HG03469 (cell line): ENCODE results near the gene SPRR4.

ENCODE experiments used
- ATAC-seq: cut with Tn5 transposase; IDR thresholded peaks from one replicate; pipeline ENCODE4 v1.9.1; 2021; ENCODE audit warnings: mild to moderate bottlenecking, moderate library complexity, moderate number of reproducible peaks; ENCODE audit not compliant: unreplicated experiment

Gene SPRR4

GRCh38 chr1:152964536-152964935 is 5.9 kb upstream of the SPRR4 start:
- no peak for ATAC-seq

- no peak for ATAC-seq
These were observed 4.6 kb upstream of the SPRR4 start for GRCh38 chr1:152965853-152966252.

DNA sequence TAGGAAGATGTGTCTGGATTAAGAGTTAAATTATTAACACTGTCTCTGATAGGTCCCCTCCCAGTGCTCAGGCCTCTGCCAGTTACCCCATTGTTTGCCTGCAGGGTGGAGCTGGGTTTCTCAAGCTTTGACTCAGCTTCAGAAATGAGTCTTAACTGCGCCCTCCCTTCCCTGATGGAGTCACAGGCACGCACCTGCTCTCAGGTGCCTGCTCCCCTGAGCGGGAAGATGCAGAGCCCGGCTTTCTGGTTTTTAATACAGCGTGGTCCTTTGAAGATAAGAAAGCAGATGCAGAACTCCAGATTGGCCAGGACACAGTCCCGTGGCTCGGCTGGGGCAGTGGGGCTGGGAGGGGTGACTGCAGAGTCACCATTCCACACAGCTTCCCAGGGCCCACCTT is 3.2 kb upstream of the SPRR4 start:
- ATAC-seq: no peak

- peak; percentile 90 for ATAC-seq
These were observed 2.2 kb upstream of the SPRR4 start for GRCh38 chr1:152968248-152968647.

- ATAC-seq: no peak
These were observed 1.4 kb upstream of the SPRR4 start for GRCh38 chr1:152969036-152969435.

DNA sequence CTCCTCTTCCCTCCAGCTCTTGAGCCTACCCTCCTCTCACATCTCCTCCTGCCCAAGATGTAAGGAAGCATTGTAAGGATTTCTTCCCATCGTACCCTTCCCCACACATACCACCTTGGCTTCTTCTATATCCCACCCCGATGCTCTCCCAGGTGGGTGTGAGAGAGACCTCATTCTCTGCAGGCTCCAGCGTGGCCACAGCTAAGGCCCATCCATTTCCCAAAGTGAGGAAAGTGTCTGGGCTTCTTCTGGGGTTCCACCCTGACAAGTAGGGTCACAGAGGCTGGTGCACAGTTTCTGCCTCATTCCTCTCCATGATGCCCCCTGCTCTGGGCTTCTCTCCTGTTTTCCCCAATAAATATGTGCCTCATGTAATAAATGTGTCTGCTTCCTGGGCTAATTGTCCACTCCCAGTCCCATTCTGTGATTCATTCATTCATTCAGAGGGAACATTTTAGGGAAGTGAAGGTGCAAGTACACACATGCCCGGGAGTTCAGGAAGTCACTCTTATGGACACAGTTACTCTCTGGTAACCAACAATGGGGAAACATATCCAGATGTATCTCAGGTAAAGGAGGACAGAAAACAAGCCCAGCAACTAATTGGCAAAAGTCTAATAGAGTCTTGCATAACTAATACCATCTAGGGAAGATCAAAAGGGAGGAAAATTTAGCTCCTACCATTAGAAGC is 1.9 kb downstream of the SPRR4 start:
- no peak for ATAC-seq

GRCh38 chr1:152976688-152977087 is 6.2 kb downstream of the SPRR4 start:
- no peak for ATAC-seq

DNA sequence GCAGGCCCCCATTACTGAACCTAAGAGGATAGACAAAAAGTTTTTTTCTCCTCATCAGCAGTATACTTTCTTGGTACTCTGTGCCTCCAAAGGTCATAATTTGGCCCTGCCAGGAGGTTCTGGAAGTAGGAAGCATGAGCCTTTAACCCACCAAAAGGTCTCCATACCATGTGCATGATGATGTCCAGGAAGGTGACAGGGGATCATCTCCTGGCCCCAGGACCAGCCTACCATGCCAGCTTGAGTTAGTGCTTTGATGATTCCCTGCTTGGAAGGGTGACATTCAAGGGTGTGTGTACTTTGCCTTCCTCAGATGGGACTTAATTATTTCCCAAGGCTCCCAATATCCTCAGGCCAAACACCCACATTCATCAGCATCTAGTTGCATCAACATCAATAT is 7.2 kb downstream of the SPRR4 start:
- no peak for ATAC-seq

- ATAC-seq: no peak
These were observed 10.2 kb downstream of the SPRR4 start for GRCh38 chr1:152980676-152981075.

GRCh38 chr1:152981146-152981871 is 10.9 kb downstream of the SPRR4 start:
- ATAC-seq: no peak

GRCh38 chr1:152982076-152982475 is 11.6 kb downstream of the SPRR4 start:
- no peak for ATAC-seq

GRCh38 chr1:152983234-152983633 is 12.8 kb downstream of the SPRR4 start:
- no peak for ATAC-seq

DNA sequence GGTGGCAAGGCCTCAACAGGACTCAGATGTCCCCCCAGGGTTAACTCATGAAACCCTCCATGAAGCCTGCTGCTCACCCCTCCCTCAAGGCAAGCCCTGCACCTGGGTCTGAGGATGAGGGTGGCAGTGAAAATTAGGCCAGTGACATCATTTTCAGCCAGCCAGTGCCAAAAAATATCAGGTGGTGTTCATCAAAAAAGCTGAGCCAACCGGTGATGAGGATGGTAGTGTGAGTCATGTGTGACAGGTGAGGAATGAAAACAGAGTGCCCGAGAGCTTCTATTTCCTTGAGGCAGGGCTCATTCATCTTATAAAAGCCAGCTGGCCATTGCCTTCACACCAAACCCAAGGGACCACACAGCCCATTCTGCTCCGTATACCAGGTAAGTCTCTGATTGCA is 13.3 kb downstream of the SPRR4 start, which contains the start of gene SPRR1A:
SPRR1A (plus strand) TSS at position 339 of the 400 bp plus-strand sequence. CDS start 1,150 bp downstream, outside the sequence.
- ATAC-seq: no peak

DNA sequence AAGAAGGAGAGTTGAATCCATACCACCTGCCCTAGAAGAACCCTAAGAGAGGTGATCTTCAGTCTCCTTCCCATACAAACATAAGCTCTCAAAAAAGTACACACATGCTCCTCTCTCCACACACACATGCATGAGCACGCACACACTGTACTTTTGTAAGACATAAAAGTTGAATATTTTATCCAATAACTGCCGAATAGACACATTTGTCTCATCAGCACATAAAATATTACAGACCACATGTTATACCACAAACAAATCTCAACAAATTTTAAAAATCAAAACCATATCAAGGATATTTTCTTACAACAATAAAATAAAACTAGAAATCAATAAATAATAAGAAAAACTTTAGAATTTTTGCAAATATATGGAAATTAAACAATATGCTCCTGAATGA is 16.1 kb downstream of the SPRR4 start:
- no peak for ATAC-seq

DNA sequence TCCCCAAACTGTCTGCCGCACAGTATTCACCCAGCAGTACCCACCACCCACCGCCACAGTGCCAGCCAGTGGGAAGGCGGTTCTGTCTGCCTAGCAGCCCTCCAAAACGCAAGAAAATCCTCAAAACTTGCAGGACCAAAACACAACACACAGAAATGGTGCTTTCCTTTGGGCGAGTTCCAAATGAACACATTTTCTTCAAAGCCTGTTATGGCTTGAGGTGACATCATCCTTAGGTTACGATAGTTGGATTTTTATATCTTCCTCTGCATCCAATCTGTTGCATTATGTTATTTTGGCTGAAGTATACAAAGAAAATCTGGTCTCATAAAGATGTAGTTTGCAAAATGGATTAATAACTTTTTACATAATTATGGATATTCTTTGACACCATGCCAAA is 22.7 kb downstream of the SPRR4 start:
- ATAC-seq: no peak

GRCh38 chr1:152995842-152996241 is 25.4 kb downstream of the SPRR4 start:
- no peak for ATAC-seq

DNA sequence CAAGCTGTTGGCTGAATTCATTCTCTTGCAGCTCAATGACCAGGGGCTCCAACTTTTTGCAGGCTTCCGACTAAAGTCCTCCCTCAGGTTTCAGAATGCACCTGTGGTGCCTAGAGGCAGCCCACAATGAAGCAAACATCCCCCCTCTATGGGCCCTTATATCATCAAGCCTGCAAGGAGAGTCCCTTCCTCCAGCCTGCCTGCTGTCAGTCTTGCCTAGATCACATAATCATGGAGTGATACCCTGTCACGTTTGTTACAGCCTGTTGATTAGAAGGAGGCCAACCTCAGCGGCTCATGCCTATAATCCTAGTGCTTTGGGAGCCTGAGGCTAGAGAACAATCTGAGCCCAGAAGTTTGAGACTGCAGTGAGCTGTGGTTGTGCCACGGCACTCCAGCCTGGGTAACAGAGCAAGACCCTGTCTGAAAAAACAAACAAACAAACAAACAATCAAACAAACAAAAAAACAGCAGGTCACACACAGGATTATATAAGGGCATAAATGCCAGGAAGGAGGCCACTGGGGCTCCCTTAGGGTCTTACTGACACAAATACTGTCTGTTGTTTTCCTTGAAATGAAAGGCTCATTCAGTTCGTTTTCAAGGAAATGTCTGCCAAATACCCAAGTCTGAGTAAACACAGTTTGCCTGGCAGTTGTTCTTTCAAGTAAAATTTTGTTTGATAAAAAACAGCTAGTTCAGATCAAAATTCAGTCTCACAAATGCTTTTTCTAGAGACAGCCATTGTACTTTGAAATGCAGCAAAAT is 26.4 kb downstream of the SPRR4 start:
- ATAC-seq: no peak

GRCh38 chr1:152997901-152998300 is 27.5 kb downstream of the SPRR4 start:
- no peak for ATAC-seq

DNA sequence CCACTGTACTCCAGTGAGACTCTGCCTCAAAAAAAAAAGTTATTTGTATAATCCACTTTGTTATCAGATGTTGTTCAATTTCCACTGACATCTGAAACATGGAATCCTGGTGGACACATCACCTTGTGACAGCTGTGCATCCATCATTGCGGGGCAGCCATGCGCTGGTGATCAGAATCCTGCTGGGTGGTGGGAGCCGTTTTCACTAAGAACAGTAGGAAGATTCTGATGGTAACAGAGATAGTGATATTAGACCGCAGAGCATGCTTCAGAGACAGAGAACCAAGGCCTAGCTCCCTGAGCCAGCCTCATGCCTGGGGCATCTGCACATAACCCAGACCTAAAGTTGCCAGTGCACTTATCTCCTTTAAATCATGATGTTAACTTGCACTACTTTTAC is 28.0 kb downstream of the SPRR4 start:
- no peak for ATAC-seq

- ATAC-seq: no peak
These were observed 29.4 kb downstream of the SPRR4 start for GRCh38 chr1:152999818-153000217.

- ATAC-seq: no peak
These were observed 29.8 kb downstream of the SPRR4 start for GRCh38 chr1:153000294-153000693.

- ATAC-seq: no peak
These were observed 30.9 kb downstream of the SPRR4 start, which contains the start of gene SPRR3 for GRCh38 chr1:153001382-153001781. Gene SPRR3, plus strand, starts transcription at chr1:153001749. Its CDS starts 1,272 bp downstream, at chr1:153003021.
